Effector CD4-positive, alpha-beta T cell (primary cell): ENCODE data around the gene PAN3.
"Not testable (repeated sequence)": the region's sequence is repeated elsewhere in the genome, so short reads cannot be mapped to it uniquely, and the experiment has no call there.

Source experiments
- DNase-seq: peaks from one replicate; pipeline ENCODE4 v3.0.0-alpha.2; 2020

The PAN3 gene

DNA sequence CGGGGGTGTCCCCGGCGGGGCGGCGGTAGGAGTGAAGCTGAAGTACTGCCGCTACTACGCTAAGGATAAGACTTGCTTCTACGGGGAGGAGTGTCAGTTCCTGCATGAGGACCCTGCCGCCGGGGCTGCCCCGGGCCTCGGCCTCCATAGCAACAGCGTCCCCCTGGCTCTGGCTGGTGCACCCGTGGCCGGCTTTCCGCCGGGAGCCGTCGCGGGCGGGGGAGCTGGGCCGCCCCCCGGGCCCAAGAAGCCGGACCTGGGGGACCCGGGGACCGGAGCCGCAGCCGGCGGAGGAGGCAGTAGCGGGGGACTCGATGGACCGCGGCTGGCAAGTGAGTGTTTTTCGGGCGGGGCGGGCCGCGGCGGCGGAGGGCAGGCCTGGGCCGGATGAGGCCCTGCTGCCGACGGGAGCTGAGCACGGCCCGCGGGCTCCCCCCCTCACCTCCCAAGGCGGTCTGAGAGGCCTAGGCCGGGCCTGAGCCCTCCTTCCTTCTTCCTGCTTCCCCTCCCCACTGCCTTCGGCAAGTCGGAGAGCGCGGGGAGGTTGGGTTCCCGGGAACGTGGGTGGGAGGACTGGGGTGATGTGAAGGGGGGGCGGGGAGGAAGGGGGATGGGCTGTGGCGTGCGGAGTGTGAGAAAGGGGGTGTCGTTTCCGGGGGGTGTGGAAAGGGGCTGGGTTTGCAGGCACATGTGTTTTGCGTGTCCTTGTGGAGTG lies 568 bp downstream of the PAN3 start:
- DNase-seq: peak; percentile 80

DNA sequence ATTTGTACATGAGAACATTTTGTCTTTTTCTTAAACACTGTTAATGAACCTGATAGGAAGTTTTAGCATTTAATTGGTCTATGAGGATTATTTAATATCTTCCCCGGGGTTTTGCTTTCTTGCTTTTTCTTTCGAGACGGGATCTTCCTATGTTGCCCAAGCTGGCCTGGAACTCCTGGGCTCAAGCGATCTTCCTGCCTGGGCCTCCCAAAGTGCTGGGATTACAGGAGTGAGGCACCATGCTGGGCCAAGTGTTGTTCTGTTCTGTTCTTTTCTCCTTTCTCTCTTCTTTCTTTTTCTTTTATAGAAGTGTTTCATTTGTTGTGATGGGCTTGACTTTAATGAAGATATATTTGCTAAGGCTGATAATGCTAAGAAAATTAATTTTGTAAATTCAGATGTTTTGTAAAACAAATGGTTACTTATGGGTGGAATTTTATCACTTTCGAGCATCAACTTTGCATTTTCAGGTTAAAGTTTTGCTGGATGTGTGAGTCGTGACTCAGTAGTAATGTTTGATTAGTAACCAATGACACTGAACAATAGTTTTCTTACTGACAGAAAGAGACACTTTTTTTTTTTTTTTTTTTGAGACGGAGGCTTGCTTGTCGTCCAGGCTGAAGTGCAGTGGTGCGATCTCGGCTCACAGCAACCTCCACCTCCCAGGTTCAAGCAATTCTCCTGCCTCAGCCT lies 2.2 kb downstream of the PAN3 start:
- no peak for DNase-seq

DNA sequence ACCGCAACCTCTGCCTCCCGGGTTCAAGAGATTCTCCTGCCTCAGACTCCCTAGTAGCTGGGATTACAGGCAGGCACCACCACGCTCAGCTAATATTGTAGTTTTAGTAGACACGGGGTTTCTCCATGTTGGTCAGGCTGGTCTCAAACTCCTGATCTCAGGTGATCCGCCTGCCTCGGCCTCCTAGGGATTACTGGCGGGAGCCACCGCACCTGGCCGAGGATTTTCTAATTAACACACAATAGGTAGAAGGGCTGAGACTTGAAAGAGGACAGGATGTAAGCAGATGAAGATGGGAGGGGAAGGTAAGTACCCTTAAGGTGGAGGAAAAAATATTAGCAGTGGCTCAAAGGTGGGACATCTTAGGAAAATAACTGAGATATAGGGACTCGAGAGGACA lies 3.2 kb downstream of the PAN3 start:
- not testable (repeated sequence) for DNase-seq

DNA sequence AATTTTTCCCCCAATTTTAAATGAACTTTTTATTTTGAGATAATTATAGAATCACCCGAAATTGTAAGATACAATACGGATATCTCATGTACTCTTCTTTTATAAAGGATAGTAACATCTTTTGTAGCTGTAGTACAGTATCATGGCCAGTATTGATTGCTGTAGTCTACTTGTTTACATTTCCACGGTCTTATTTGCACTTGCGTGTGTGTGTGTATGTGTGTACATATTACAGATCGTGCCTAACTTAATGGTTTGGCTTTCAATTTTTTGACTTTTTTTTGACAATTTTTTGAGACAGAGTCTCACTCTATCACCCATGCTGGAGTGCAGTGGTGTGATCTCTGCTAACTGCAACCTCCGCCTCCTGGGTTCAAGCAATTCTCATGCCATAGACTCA lies 6.7 kb downstream of the PAN3 start:
- no peak for DNase-seq

DNA sequence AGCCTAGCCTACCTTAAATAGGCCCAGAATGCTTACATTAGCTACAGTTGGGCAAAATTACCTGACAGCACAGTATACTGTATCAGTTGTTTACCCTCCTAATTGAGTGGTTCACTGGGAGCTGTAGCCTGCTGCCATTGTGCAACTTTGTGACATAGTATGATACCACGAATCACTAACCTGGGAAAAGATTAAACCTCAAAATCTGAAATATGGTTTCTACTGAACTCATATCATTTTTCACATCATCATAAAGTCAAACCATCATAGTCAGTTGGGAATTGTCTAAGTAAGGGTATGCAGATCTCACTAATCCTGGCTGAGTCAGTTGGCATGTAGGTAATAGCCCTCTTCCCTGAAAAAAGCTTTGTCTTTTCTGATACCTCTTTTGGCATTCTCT lies 9.2 kb downstream of the PAN3 start:
- DNase-seq: no peak

DNA sequence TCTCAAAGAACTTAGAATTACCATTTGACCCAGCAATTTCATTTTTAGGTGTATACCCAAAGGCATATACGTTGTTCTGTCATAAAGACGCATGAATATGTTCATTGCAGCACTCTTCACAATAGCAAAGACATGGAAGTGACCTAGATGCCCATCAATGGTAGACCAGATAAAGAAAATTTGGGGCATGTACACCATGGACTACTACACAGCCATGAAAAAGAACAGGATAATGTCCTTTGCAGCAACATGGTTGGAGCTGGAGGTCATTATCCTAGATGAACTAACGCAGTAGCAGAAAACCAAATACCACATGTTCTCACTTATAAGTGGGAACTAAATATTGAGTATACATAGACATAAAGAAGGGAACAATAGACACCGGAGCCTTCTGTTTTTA lies 20.7 kb downstream of the PAN3 start:
- no peak for DNase-seq

DNA sequence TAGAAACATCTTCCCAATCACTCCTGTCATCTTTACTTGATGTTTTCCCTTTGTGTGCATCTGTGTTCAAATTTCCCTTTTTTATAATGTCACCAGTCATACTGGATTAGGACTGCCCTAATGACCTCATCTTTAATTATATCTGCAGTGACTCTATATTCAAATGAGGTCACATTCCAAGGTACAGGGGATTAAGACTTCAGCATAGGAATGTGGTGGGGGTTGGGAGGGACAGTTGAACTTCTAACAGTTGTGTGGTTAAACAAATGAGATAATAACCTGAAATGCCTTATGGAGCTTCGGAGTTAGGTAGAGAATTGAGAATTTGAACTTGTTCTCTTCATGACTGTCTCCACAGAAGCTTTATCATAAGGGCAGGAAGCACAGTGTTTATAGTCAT lies 23.0 kb downstream of the PAN3 start:
- no peak for DNase-seq

- DNase-seq: no peak
Measured at GRCh38 chr13:28163587-28163986, 25.2 kb downstream of the PAN3 start.

GRCh38 chr13:28166257-28166656 lies 27.9 kb downstream of the PAN3 start:
- no peak for DNase-seq

- DNase-seq: no peak
Measured at GRCh38 chr13:28171266-28171665, 32.9 kb downstream of the PAN3 start.

DNA sequence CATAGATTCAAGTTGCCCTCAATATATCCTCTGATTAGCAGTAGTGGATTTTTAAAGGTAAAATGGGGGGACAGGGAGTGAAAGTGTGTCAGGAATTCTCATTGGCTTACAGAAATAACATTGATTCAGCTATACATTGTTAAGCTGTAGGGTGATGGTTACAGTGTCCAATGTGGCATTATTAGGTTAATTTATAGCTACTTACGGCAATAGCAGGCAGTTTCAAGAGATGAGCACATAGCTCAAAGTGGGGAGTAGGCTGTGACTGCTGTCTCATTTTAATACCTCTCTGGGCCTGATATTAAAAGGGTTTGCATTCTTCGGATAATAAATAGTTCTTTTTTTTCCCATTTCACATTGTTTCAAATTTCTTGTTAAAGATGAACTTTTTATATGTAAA lies 34.6 kb downstream of the PAN3 start:
- DNase-seq: no peak

DNA sequence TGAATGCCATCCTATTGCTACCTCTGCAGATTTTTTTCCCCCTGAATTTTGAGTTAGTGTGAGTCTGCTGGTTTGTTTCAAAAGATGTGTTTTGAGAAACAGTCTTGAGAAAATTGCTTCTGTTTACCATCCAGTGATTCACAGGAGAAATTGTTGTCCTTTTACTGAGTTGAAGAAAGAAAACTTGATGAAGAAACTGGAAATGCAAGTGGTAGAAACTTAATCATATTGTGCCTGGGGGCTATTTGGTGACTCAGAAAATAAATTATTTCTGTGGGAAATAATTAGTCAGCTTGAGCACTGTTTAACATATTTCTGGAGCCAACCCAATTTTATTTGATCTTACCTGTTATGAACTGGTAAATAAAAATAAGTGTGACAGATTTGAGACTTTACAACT lies 35.4 kb downstream of the PAN3 start:
- no peak for DNase-seq

- no peak for DNase-seq
Measured at GRCh38 chr13:28177327-28177726, 39.0 kb downstream of the PAN3 start.

DNA sequence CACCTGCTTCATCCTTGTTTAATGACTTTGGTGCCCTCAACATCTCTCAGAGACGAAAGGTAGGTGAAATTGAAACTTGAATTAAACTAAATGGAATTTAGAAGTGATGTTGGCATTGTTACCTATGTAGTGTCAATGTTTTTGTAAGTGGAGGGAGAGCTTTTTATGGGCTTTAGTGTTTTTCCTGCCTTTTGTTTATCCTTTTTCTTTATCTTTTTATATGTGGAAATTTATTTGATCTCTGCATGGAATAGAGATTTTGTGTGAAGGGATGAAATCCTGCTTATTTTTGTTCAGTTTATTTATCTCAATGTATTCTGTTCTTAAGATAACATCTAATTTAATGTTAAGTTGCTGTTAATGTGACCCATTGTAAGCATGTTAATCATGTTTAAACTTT lies 39.5 kb downstream of the PAN3 start:
- no peak for DNase-seq

DNA sequence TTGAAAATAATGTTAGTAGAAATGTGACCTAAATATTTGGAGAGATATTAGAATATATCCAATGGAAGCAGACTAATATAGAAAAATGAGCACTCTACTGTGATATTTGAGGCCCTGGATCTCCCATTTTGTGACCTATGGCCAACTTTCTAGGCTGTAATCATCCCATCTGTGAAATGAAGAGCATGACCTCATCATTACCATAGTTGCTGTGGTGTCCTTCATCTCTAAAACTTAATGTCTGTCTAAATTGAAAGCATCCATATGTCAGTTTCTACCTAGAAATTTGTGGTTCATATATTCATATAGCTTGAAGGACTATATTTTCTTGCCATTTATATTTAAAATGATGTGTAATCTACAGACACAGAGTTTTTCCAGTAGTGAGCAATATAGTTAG lies 41.6 kb downstream of the PAN3 start:
- DNase-seq: no peak

GRCh38 chr13:28181413-28181812 lies 43.1 kb downstream of the PAN3 start:
- no peak for DNase-seq

GRCh38 chr13:28185256-28185655 lies 46.9 kb downstream of the PAN3 start:
- DNase-seq: no peak

DNA sequence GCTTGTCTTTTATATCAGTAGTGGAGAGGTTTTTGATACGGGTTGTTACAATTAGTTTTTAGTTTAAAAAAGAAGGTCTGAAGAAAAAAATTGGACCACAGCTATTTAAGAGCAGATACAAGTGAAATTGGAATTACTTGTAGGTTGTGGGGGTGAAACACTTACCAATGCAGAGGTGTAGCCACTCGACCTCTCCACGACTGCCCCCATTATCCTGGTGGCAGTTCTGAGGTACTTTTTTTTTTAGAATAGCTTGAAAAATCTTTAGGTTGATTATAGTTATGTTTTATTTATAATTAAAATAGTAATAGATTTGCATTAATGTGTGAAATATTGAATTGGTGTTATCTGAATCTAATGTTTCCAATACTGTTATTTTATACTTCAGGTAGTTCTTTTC lies 60.7 kb downstream of the PAN3 start:
- no peak for DNase-seq

GRCh38 chr13:28204043-28204442 lies 65.7 kb downstream of the PAN3 start:
- no peak for DNase-seq

GRCh38 chr13:28204690-28205443 lies 66.5 kb downstream of the PAN3 start:
- no peak for DNase-seq

DNA sequence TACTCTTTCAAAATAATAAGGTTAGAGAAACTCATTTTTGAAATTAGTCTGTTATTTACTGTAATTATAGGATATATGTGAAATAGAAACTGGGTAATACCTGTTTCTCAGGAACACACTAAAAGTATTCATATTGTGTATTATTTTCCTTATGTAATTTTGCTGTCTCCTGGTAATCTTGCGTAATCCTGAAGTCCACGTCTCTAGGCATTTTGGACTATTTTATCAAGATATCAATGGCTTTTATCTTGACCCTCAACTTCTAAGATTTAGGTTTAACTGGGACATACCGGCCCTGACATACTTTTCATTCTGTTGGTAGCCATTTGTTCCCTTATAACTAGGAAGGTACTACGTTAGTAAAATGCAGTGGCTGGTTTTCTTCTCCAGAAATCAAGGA lies 80.3 kb downstream of the PAN3 start:
- DNase-seq: no peak

GRCh38 chr13:28219408-28220099 lies 81.2 kb downstream of the PAN3 start:
- DNase-seq: no peak

GRCh38 chr13:28220166-28220565 lies 81.8 kb downstream of the PAN3 start:
- no peak for DNase-seq
